Right cardiac atrium (tissue), 5 donors: ENCODE measurements around the gene MAP3K13. TPM values are rescaled to one million over a fixed set of nuclear protein-coding genes. Genes with fewer than 3 reads are reported as not detected.
"Not testable (repeated sequence)": the region's sequence is repeated elsewhere in the genome, so short reads cannot be mapped to it uniquely, and the experiment has no call there.

ENCODE experiments used
- ATAC-seq, 2 donors: fragments of 200-7000 bp; cut with Tn5 transposase; one replicate each; pipeline versions ENCODE4 v1.8.0 to v1.9.1; 2020; ENCODE audit warnings: moderate library complexity in 2 of 2, mild to moderate bottlenecking in 1 of 2
- DNase-seq, 3 donors: peaks; one replicate each; pipeline ENCODE4 v3.0.0-alpha.2; 2020
- H3K27ac ChIP-seq: one replicate; pipeline ENCODE4 v1.5.1; 2013; ENCODE audit warnings: mild to moderate bottlenecking, low read length, control low read depth, moderate library complexity
- H3K27me3 ChIP-seq: one replicate; pipeline ENCODE4 v1.6.1; 2013; ENCODE audit not compliant: control insufficient read depth, insufficient read depth
- H3K4me1 ChIP-seq: one replicate; pipeline ENCODE4 v1.6.1; 2013; ENCODE audit warnings: low read length; ENCODE audit not compliant: control insufficient read depth, insufficient read depth
- H3K4me3 ChIP-seq: one replicate; pipeline ENCODE4 v1.5.1; 2013; ENCODE audit warnings: low read length, control low read depth
- H3K9me3 ChIP-seq: one replicate; pipeline ENCODE4 v1.6.1; 2013; ENCODE audit warnings: low read length; ENCODE audit not compliant: control insufficient read depth
- WGBS: extraction: QIAGEN DNeasy Blood & Tissue Kit; methylation state at CpG from one replicate; pipeline ENCODE4 v1.1.7; 2013; 5-methylcytosine and 5-hydroxymethylcytosine counted together
- intact Hi-C, 4 donors: fragments of 100-400 bp; cut with DNase I; formaldehyde crosslinking; loops; one replicate each; pipeline versions ENCODE4 v1.11.0 to v1.14.0; 2022 to 2023
- polyA plus RNA-seq: library from polyadenylated mRNA; stranded (reverse); fragments of 200-250 nt; gene quantifications from one replicate; pipeline ENCODE4 v1.2.3, GENCODE V29; 2013
- total RNA-seq, 4 donors: library from RNA; stranded (reverse); fragmentation: NEBNext Ultra II Directional; extraction: Animal tissue kit (Norgen Biotek cat#: 25700); gene quantifications; one replicate each; pipeline ENCODE4 v1.2.1, GENCODE V29; 2021
- donor health status: healthy with polysubstance abuse.
- donor health status: DM: no; HTN: yes; CAD: no.
- donor health status: DM: no; HTN: no; CAD: no.
- donor health status: DM: no; HTN: yes; CAD: no; lungs with severe emphysema.
- donor health status: DM: yes; HTN: yes; CAD: no.

MAP3K13 gene
- total and polyA plus RNA-seq, 5 donors: 10.8 to 18.5 (median 12.3) TPM

DNA sequence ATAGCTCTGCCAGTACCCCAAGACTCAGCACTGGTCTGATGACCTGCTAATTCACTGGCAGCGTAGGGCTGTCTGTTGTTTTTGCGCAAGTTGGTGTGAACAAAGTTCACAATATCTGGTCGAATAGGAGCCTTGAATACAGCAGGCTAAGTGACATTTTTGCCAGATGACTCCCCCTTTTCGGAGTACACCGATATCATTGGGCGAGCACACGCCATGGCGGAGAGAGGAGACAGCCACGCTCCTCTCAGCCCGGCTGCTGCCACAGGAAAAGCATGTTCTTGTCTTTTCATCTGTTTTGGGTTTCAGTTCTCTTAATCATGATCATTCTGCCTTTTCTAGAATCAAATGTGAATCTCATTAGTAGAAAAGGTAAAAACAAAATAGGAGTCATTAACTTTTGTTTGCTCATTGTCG lies 55.6 kb downstream of the MAP3K13 start:
- intact Hi-C loops, H3K9me3 ChIP-seq: not testable (repeated sequence)
- 95% methylated on average over 11 of the region's 11 CpGs for WGBS

DNA sequence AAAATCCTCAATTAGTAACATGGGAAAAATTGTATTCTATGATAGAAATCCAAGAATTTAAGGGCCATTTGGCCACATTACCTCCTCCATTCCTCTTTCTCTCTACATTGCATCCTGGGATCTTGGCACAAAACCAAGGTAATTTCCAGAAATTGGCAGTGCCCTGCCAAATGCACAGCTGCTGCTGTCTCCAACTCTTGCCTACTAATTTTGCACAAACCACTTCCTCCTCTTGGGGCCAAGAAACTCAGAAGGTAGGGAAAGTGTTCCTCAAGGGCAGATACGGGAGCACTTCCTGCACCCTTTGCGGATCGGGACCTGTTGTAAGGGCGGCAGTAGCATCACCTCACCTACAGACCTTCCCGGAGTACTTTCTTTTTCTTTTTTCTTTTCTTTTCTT lies 57.8 kb downstream of the MAP3K13 start:
- intact Hi-C loops: no loop called here
- Histone ChIP-seq H3K4me1 (peaks cover 3% of the 10 kb centered on the region), H3K27ac (no peak overlapping the region), H3K9me3 (no peaks in the 10 kb centered on the region), H3K27me3 (no peaks in the 10 kb centered on the region), H3K4me3 (no peak overlapping the region)
- 80% methylated on average over 5 of the region's 5 CpGs for WGBS
- DNase-seq (no peak), ATAC-seq (no peak)

More for the DNA sequence above, 55.6 kb downstream of the MAP3K13 start:
- not testable (repeated sequence) for H3K4me1 ChIP-seq, H3K27ac ChIP-seq, DNase-seq, H3K27me3 ChIP-seq, H3K4me3 ChIP-seq, ATAC-seq

DNA sequence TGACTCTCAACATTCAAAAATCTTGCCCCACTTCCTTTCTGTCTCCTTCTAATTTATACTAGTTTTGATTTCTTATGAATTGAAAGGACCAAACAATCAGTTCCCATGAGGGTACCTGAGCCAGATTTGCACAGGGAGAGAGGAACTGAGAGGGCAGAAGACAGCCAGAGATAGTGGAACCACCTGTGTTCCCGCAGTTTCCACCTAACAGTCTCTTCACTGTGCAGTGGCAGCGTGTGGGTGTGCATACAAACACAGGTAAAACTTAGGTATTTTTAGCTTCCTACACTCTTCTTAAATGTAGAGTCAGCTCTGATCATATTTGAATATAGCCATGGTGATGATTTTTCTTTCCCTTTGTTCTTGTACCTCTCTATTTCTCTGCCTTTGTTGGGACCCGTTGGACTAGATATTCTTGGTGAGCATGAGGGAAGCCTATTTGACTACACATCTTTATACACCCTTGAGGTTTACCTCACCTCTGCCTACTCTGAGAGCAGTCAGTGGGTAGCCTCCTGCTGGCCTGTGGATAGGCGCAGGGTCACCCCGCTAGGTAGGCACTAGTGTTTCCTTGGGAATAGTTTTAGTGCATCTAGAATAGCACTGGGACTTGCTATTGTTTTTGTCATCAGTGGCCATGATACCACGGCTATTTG lies 58.8 kb downstream of the MAP3K13 start:
- Histone ChIP-seq H3K27ac (no peak overlapping the region), H3K27me3 (no peaks in the 10 kb centered on the region), H3K9me3 (no peaks in the 10 kb centered on the region), H3K4me1 (peaks cover 3% of the 10 kb centered on the region), H3K4me3 (no peak overlapping the region)
- DNase-seq (no peak), ATAC-seq (no peak)
- intact Hi-C loops: no loop called here
- 95% methylated on average over 6 of the region's 6 CpGs for WGBS

- DNase-seq: no peak
- H3K4me3 ChIP-seq: no peak overlapping the region
- no peaks in the 10 kb centered on the region for H3K9me3 ChIP-seq
- peaks cover 3% of the 10 kb centered on the region for H3K4me1 ChIP-seq
- 95% methylated on average over 4 of the region's 4 CpGs for whole genome bisulfite sequencing
- no peak overlapping the region for H3K27ac ChIP-seq
- intact Hi-C loops: no loop called here
- H3K27me3 ChIP-seq: no peaks in the 10 kb centered on the region
- no peak for ATAC-seq
Measured at GRCh38 chr3:185422677-185423076, 59.7 kb downstream of the MAP3K13 start.

DNA sequence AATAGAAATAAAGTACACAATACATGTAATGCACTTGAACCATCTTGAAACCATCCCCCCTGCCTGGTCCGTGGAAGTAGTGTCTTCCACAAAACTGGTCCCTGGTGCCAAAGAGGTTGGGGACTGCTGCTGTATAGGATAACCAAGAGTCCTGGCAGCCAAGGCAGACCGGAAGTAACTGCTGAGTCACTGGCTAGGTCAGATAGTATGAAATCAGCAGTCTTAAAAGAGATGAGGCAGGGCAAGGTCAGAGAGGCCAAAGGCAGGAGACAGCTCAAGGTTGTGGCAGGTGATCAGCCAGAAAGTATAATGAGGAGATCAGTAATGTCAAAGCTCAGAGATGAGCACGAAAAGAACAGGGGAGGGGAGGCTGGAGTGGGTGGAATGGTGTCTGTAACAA lies 60.2 kb downstream of the MAP3K13 start:
- H3K4me3 ChIP-seq: no peak overlapping the region
- DNase-seq (no peak), ATAC-seq (no peak)
- 51% methylated on average over 3 of the region's 3 CpGs for WGBS
- intact Hi-C loops: no loop called here
- no peak overlapping the region for H3K27ac ChIP-seq
- H3K9me3 ChIP-seq: no peaks in the 10 kb centered on the region
- peaks cover 3% of the 10 kb centered on the region for H3K4me1 ChIP-seq
- no peaks in the 10 kb centered on the region for H3K27me3 ChIP-seq

- intact Hi-C loops: no loop called here
- WGBS: 89% methylated on average over 1 of the region's 1 CpG
Measured at GRCh38 chr3:185424435-185424834, 61.5 kb downstream of the MAP3K13 start.

GRCh38 chr3:185430375-185430774 lies 67.4 kb downstream of the MAP3K13 start:
- no peaks in the 10 kb centered on the region for H3K4me1 ChIP-seq
- no peaks in the 10 kb centered on the region for H3K27me3 ChIP-seq
- 91% methylated on average over 4 of the region's 4 CpGs for WGBS
- DNase-seq (no peak), ATAC-seq (no peak)
- no peaks in the 10 kb centered on the region for H3K9me3 ChIP-seq
- intact Hi-C loops: no loop called here
- no peak overlapping the region for H3K27ac ChIP-seq
- H3K4me3 ChIP-seq: no peak overlapping the region

More at GRCh38 chr3:185424435-185424834, 61.5 kb downstream of the MAP3K13 start:
- Histone ChIP-seq H3K27ac (no peak overlapping the region), H3K4me1 (peaks cover 3% of the 10 kb centered on the region), H3K27me3 (no peaks in the 10 kb centered on the region), H3K9me3 (no peaks in the 10 kb centered on the region), H3K4me3 (no peak overlapping the region)
- ATAC-seq: no peak
- DNase-seq: no peak

DNA sequence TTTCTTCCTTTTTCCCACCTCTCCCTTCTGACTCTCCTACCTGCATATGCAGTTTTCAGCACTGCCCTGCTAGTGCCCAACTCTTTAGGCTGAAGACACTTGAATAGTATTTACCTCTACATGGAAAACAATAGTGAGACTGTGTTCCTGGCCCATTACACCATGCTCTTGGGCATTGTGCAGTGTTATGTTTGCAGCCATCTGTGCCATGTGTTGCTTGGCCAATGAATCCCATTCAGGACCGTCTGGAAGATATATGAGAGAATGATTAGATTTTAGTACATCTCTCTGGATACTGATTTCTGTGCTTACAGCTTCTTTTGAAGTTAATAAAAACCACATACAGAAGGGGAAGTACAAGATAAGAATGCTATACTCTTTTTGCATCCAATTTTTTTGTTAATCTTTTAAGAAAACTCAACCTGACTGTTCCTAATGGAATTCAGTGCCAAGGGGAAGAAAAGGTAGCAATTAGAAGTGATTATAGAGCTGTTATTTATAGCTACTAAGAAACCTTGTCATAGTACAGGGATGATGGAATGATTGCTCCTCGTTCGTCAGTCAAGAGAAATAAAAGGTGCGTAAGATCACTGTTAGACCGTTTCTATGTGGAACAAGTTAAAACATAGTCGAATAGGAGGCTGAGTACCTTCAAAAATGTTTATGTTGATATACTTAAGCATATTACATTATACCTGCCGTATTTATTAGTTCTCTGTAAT lies 77.0 kb downstream of the MAP3K13 start:
- DNase-seq (no peak), ATAC-seq (no peak)
- Histone ChIP-seq H3K27ac (no peak overlapping the region), H3K9me3 (no peaks in the 10 kb centered on the region), H3K27me3 (no peaks in the 10 kb centered on the region), H3K4me1 (no peaks in the 10 kb centered on the region), H3K4me3 (no peak overlapping the region)
- intact Hi-C loops: no loop called here
- 87% methylated on average over 7 of the region's 7 CpGs for WGBS

DNA sequence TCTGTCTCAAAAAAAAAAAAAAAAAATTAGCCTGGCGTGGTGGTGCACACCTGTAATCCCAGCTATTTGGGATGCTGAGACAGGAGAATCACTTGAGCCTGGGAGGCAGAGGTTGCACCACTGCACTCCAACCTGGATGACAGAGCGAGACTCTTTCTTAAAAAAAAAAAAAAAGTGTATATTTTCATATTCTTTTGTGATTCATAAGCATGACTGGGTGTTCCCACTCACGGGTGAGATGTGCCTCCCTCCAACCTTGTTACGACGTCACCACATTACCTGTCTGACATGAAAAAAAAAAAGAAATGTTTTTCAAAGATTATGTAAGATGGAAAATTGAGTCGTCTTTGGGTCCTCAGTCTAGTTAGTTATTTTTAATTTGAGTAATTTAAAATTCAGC lies 79.1 kb downstream of the MAP3K13 start:
- WGBS: 96% methylated on average over 6 of the region's 6 CpGs
- Histone ChIP-seq H3K4me1 (no peaks in the 10 kb centered on the region), H3K27me3 (no peaks in the 10 kb centered on the region), H3K4me3 (no peak overlapping the region), H3K9me3 (no peaks in the 10 kb centered on the region), H3K27ac (no peak overlapping the region)
- DNase-seq (no peak), ATAC-seq (no peak)
- intact Hi-C loops: no loop called here

DNA sequence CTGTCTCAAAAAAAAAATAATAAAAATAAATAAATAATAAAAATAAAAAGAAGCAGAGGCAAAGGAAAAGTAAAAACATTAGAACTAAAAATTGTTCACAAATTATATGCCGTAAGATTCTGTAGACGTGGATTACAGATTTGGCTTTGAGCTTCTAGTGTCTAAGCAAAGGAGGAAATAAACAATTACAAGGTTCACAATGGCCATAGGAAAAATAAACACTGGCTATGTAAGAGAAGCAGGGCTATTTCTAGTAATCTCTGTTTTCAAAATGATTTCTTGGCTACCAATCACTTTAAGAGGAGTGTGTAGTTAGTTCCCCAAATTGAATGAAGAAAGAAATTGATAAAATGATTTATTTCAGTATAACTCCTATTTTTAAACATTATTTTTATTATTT lies 81.4 kb downstream of the MAP3K13 start:
- 85% methylated on average over 2 of the region's 2 CpGs for WGBS
- intact Hi-C loops: no loop called here

GRCh38 chr3:185448107-185448506 lies 85.2 kb downstream of the MAP3K13 start:
- intact Hi-C loops: no loop called here

More for the DNA sequence above, 81.4 kb downstream of the MAP3K13 start:
- DNase-seq (no peak), ATAC-seq (no peak)
- Histone ChIP-seq H3K27me3 (no peaks in the 10 kb centered on the region), H3K27ac (no peak overlapping the region), H3K4me1 (no peaks in the 10 kb centered on the region), H3K9me3 (no peaks in the 10 kb centered on the region), H3K4me3 (no peak overlapping the region)

More at GRCh38 chr3:185448107-185448506, 85.2 kb downstream of the MAP3K13 start:
- H3K9me3 ChIP-seq: no peaks in the 10 kb centered on the region
- H3K27ac ChIP-seq: no peak overlapping the region
- ATAC-seq (no peak), DNase-seq (no peak)
- no peaks in the 10 kb centered on the region for H3K27me3 ChIP-seq
- no peak overlapping the region for H3K4me3 ChIP-seq
- H3K4me1 ChIP-seq: no peaks in the 10 kb centered on the region
